ENCODE measurements around the gene CES5A. TPM values are rescaled to one million over a fixed set of nuclear protein-coding genes. Genes with fewer than 3 reads are reported as not detected.
"Not testable (repeated sequence)": the region's sequence is repeated elsewhere in the genome, so short reads cannot be mapped to it uniquely, and the experiment has no call there.

Gene CES5A
- total and polyA plus RNA-seq, 2 of the 8 experiments (the other 6 are each of a cell fraction or from before 2014, with no cell fraction given): not detected

GRCh38 chr16:55808286-55808685, 66.9 kb downstream of the CES5A start:
- H3K23me2 ChIP-seq (ENCODE audit: low read depth, low read length); H3K4me2 ChIP-seq (ENCODE audit: insufficient read depth in 1 of 2, low read depth in 2 of 2, low read length in 2 of 2); DNase-seq (ENCODE audit: low read depth in 1 of 2, low spot score in 2 of 2); H4K91ac ChIP-seq (replicated peaks; ENCODE audit: insufficient read length, low read length); H3K9me3 ChIP-seq (ENCODE audit: insufficient read depth in 2 of 2, low read depth in 1 of 2, low read length in 1 of 2); H4K20me1 ChIP-seq (replicated peaks in 1 of 2; ENCODE audit: control insufficient read depth in 1 of 2, insufficient read depth in 2 of 2, low read length in 2 of 2); H2BK120ac ChIP-seq (replicated peaks; ENCODE audit: low read depth, low read length); H3K79me1 ChIP-seq (ENCODE audit: low read depth, low read length); H3K79me2 ChIP-seq (ENCODE audit: control insufficient read depth in 1 of 2, insufficient read depth in 2 of 2, low read length in 2 of 2); H2BK5ac ChIP-seq (ENCODE audit: low read depth, low read length); H4K5ac ChIP-seq (ENCODE audit: insufficient read length, low read depth, low read length); H3K18ac ChIP-seq (ENCODE audit: extremely low read depth, low read length); H4K8ac ChIP-seq (ENCODE audit: extremely low read depth, insufficient read depth, low read length); H2BK12ac ChIP-seq (ENCODE audit: low read depth, low read length); H3K27ac ChIP-seq (ENCODE audit: low read depth, low read length); H3K56ac ChIP-seq (replicated peaks; ENCODE audit: insufficient read length, low read depth, low read length); H2AFZ ChIP-seq (ENCODE audit: low read length); H3K4ac ChIP-seq (replicated peaks; ENCODE audit: insufficient read length, low read depth, low read length); H2BK15ac ChIP-seq (ENCODE audit: low read length); H3K27me3 ChIP-seq (replicated peaks in 1 of 4; ENCODE audit: control insufficient read depth in 3 of 4, extremely low read depth in 1 of 4, insufficient read depth in 3 of 4, low read length in 3 of 4); H2BK20ac ChIP-seq (ENCODE audit: low read length); H3K23ac ChIP-seq (ENCODE audit: insufficient read length); H3K36me3 ChIP-seq (ENCODE audit: control insufficient read depth in 2 of 4, insufficient read depth in 4 of 4, low read length in 3 of 4); FAIRE-seq; POLR2A ChIA-PET (ENCODE audit: partially characterized antibody); H3K9ac ChIP-seq (replicated peaks in 1 of 4; ENCODE audit: extremely low read depth in 1 of 4, low read depth in 3 of 4, low read length in 3 of 4); H2AK5ac ChIP-seq (ENCODE audit: low read depth, low read length); CTCF ChIA-PET (ENCODE audit: partially characterized antibody); H3K4me3 ChIP-seq (ENCODE audit: extremely low read depth in 1 of 4, insufficient read depth in 2 of 4, low read depth in 3 of 4, low read length in 4 of 4); H3K4me1 ChIP-seq (replicated peaks in 1 of 4; ENCODE audit: control insufficient read depth in 3 of 4, insufficient read depth in 4 of 4, low read length in 3 of 4); H3K14ac ChIP-seq (ENCODE audit: insufficient read length): not testable (repeated sequence)
- WGBS, 2 experiments (ENCODE audit: extremely low coverage in 1 of 2, insufficient coverage in 1 of 2, insufficient read length in 1 of 2, insufficient replicate concordance in 2 of 2, low coverage in 1 of 2, low lambda C conversion rate in 2 of 2, missing lambda C conversion rate in 1 of 2): no CpG with 5 or more reads among the region's 1 CpG

GRCh38 chr16:55805104-55805503, 70.1 kb downstream of the CES5A start:
- H3K27ac ChIP-seq (ENCODE audit: low read depth, low read length); H4K91ac ChIP-seq (replicated peaks; ENCODE audit: insufficient read length, low read length); H4K8ac ChIP-seq (ENCODE audit: extremely low read depth, insufficient read depth, low read length); H2AK5ac ChIP-seq (ENCODE audit: low read depth, low read length); H3K23ac ChIP-seq (ENCODE audit: insufficient read length); H3K9ac ChIP-seq (replicated peaks in 1 of 4; ENCODE audit: extremely low read depth in 1 of 4, low read depth in 3 of 4, low read length in 3 of 4); H2BK12ac ChIP-seq (ENCODE audit: low read depth, low read length); H3K4me2 ChIP-seq (ENCODE audit: insufficient read depth in 1 of 2, low read depth in 2 of 2, low read length in 2 of 2); H4K20me1 ChIP-seq (replicated peaks in 1 of 2; ENCODE audit: control insufficient read depth in 1 of 2, insufficient read depth in 2 of 2, low read length in 2 of 2); H3K79me2 ChIP-seq (ENCODE audit: control insufficient read depth in 1 of 2, insufficient read depth in 2 of 2, low read length in 2 of 2); FAIRE-seq; H2BK5ac ChIP-seq (ENCODE audit: low read depth, low read length); H3K4ac ChIP-seq (replicated peaks; ENCODE audit: insufficient read length, low read depth, low read length); H2BK20ac ChIP-seq (ENCODE audit: low read length); H3K36me3 ChIP-seq (ENCODE audit: control insufficient read depth in 2 of 4, insufficient read depth in 4 of 4, low read length in 3 of 4); POLR2A ChIA-PET (ENCODE audit: partially characterized antibody); H3K4me3 ChIP-seq (ENCODE audit: extremely low read depth in 1 of 4, insufficient read depth in 2 of 4, low read depth in 3 of 4, low read length in 4 of 4); H3K18ac ChIP-seq (ENCODE audit: extremely low read depth, low read length); H2AFZ ChIP-seq (ENCODE audit: low read length); H3K56ac ChIP-seq (replicated peaks; ENCODE audit: insufficient read length, low read depth, low read length); H3K27me3 ChIP-seq (replicated peaks in 1 of 4; ENCODE audit: control insufficient read depth in 3 of 4, extremely low read depth in 1 of 4, insufficient read depth in 3 of 4, low read length in 3 of 4); CTCF ChIA-PET (ENCODE audit: partially characterized antibody); H3K79me1 ChIP-seq (ENCODE audit: low read depth, low read length); H4K5ac ChIP-seq (ENCODE audit: insufficient read length, low read depth, low read length); DNase-seq (ENCODE audit: low read depth in 1 of 2, low spot score in 2 of 2); H3K4me1 ChIP-seq (replicated peaks in 1 of 4; ENCODE audit: control insufficient read depth in 3 of 4, insufficient read depth in 4 of 4, low read length in 3 of 4); H2BK120ac ChIP-seq (replicated peaks; ENCODE audit: low read depth, low read length); H3K23me2 ChIP-seq (ENCODE audit: low read depth, low read length); H3K14ac ChIP-seq (ENCODE audit: insufficient read length); H3K9me3 ChIP-seq (ENCODE audit: insufficient read depth in 2 of 2, low read depth in 1 of 2, low read length in 1 of 2); H2BK15ac ChIP-seq (ENCODE audit: low read length): not testable (repeated sequence)
- no CpG with 5 or more reads among the region's 6 CpGs for WGBS, 2 experiments (ENCODE audit: extremely low coverage in 1 of 2, insufficient coverage in 1 of 2, insufficient read length in 1 of 2, insufficient replicate concordance in 2 of 2, low coverage in 1 of 2, low lambda C conversion rate in 2 of 2, missing lambda C conversion rate in 1 of 2)

Measured in H1 (cell line).